ENCODE results near the gene EPHX1. TPM values are rescaled to one million over a fixed set of nuclear protein-coding genes. Genes with fewer than 3 reads are reported as not detected.

The EPHX1 gene
- total and polyA plus RNA-seq, 2 donors from 2014 or later, result 78.6 to 178 TPM

GRCh38 chr1:225844236-225845061, 34.5 kb downstream of the EPHX1 start:
- intact Hi-C loops (cut with DNase I), result no loop called here
- DNase-seq, result peak in 1 of 5 donors; percentile 72
- Histone ChIP-seq H3K27ac (ENCODE audit: low read depth in 2 of 2, low read length in 2 of 2) (no peak overlapping the region), H3K4me3 (ENCODE audit: low read length in 3 of 3) (no peak overlapping the region), H3K27me3 (ENCODE audit: control insufficient read depth, insufficient read depth, low read length) (no peaks in the 10 kb centered on the region), H3K9ac (ENCODE audit: low read length in 3 of 3) (peak overlapping the region in 1 of 3 donors; percentile 19), H3K36me3 (ENCODE audit: control insufficient read depth in 2 of 3, insufficient read depth in 3 of 3, low read length in 3 of 3) (peaks cover 0 to 40% (median 10%) of the 10 kb centered on the region in 3 donors), H3K4me1 (ENCODE audit: control insufficient read depth in 2 of 3, insufficient read depth in 2 of 3, low read depth in 1 of 3, low read length in 3 of 3) (no peaks in the 10 kb centered on the region), H3K9me3 (ENCODE audit: control insufficient read depth in 2 of 3, insufficient read depth in 1 of 3, low read length in 3 of 3) (no peaks in the 10 kb centered on the region)
- FAIRE-seq, result no peak
- no peak for TF ChIP-seq CTCF (IDR thresholded peaks at IDR 0.05; ENCODE audit: borderline replicate concordance, extremely low read depth, insufficient read depth)

GRCh38 chr1:225845097-225845496, 35.2 kb downstream of the EPHX1 start:
- Histone ChIP-seq H3K4me1 (ENCODE audit: control insufficient read depth in 2 of 3, insufficient read depth in 2 of 3, low read depth in 1 of 3, low read length in 3 of 3) (no peaks in the 10 kb centered on the region), H3K9me3 (ENCODE audit: control insufficient read depth in 2 of 3, insufficient read depth in 1 of 3, low read length in 3 of 3) (no peaks in the 10 kb centered on the region), H3K9ac (ENCODE audit: low read length in 3 of 3) (no peak overlapping the region), H3K27me3 (ENCODE audit: control insufficient read depth, insufficient read depth, low read length) (no peaks in the 10 kb centered on the region), H3K36me3 (ENCODE audit: control insufficient read depth in 2 of 3, insufficient read depth in 3 of 3, low read length in 3 of 3) (peaks cover 0 to 33% (median 10%) of the 10 kb centered on the region in 3 donors), H3K4me3 (ENCODE audit: low read length in 3 of 3) (no peak overlapping the region), H3K27ac (ENCODE audit: low read depth in 2 of 2, low read length in 2 of 2) (no peak overlapping the region)
- FAIRE-seq (no peak), DNase-seq (peak in 1 of 5 donors; percentile 64)
- intact Hi-C loops (cut with DNase I), result no loop called here
- TF ChIP-seq CTCF (IDR thresholded peaks at IDR 0.05; ENCODE audit: borderline replicate concordance, extremely low read depth, insufficient read depth), result no peak

- FAIRE-seq, result no peak
- H3K9ac ChIP-seq (ENCODE audit: low read length in 3 of 3), result no peak overlapping the region
- TF ChIP-seq CTCF (IDR thresholded peaks at IDR 0.05; ENCODE audit: borderline replicate concordance, extremely low read depth, insufficient read depth), result peak; percentile 67
- no peaks in the 10 kb centered on the region for H3K9me3 ChIP-seq (ENCODE audit: control insufficient read depth in 2 of 3, insufficient read depth in 1 of 3, low read length in 3 of 3)
- H3K36me3 ChIP-seq (ENCODE audit: control insufficient read depth in 2 of 3, insufficient read depth in 3 of 3, low read length in 3 of 3), result peaks cover 0 to 33% (median 8%) of the 10 kb centered on the region in 3 donors
- intact Hi-C loops (cut with DNase I), result no loop called here
- H3K4me3 ChIP-seq (ENCODE audit: low read length in 3 of 3), result no peak overlapping the region
- H3K4me1 ChIP-seq (ENCODE audit: control insufficient read depth in 2 of 3, insufficient read depth in 2 of 3, low read depth in 1 of 3, low read length in 3 of 3), result no peaks in the 10 kb centered on the region
- no peak overlapping the region for H3K27ac ChIP-seq (ENCODE audit: low read depth in 2 of 2, low read length in 2 of 2)
- no peaks in the 10 kb centered on the region for H3K27me3 ChIP-seq (ENCODE audit: control insufficient read depth, insufficient read depth, low read length)
- DNase-seq, result peak; percentile 79 to 90 (median 84)
These were observed 35.8 kb downstream of the EPHX1 start for GRCh38 chr1:225845571-225846259.

Data from kidney (tissue), 14 donors.